Amygdala (tissue), 56 donors: ENCODE measurements around the gene ABI3BP.

ENCODE experiments used
- DNase-seq, 56 donors: peaks; one replicate each; lab custom pipeline; 2025; lab: John Stamatoyannopoulos, UW

Gene ABI3BP

DNA sequence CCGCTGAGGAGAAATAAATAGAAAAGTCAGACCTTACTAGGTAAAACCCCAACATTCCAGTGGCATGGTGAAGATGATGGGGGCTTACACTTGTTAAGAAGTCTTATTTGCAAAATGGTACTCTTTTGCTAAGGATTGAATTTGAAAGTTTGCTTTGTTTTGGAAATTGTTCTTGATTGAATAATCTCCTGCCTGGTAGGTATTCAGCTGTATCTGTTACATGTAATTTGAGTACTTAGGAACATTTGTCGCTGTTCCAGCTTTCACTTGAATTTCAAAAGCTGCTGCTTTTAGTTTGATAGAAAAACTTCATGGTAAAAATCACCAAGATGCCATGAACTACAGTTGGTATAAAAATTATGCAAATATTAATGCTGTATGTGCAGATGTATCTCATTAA is 239.4 kb downstream of the ABI3BP start:
- DNase-seq = no peak

DNA sequence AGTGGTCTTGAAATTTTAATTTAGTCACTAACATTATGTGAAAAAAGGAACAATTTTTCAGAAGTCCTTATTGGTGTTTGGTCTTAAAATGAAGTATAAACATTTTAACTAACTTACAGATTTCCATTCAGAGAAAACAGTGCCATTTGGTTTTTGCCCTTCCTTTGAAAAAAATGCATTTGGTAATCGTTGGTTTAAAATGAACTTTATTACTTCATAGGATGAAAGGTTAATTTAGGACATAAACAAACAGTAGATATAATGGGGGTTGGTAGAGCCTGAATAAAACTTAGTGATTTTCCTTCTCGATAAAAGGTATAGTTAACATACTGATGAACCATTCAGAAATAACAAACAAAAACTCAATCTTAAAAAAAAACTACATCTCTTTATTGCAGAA is 244.3 kb downstream of the ABI3BP start:
- no peak for DNase-seq

DNA sequence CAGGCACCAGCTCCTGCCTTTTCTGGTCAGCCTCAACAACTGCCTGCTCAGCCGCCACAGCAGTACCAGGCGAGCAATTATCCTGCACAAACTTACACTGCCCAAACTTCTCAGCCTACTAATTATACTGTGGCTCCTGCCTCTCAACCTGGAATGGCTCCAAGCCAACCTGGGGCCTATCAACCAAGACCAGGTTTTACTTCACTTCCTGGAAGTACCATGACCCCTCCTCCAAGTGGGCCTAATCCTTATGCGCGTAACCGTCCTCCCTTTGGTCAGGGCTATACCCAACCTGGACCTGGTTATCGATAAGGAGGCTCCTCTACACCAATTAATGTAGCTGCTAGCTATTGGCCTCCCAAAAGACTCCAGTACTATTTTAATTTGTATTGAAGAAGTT is 245.0 kb downstream of the ABI3BP start:
- DNase-seq = no peak

DNA sequence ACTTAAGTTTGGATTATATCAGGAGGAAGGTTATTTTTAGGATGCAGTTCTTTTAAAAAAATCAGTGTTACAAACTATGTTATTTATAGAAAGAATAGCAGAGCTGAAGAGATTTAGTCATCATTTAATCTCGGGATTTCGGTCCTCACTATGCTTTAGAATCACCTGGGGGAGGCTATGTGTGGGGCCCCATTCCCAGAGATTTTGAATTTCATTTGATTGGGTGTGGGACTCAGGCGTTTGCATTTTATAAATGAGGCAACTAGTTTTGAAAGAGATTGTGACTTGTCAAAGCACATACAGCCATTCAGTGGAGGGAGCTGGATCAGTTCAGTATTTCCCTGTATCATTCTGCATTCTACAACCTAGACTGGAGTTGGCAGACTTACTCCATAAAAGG is 247.1 kb downstream of the ABI3BP start:
- no peak for DNase-seq

DNA sequence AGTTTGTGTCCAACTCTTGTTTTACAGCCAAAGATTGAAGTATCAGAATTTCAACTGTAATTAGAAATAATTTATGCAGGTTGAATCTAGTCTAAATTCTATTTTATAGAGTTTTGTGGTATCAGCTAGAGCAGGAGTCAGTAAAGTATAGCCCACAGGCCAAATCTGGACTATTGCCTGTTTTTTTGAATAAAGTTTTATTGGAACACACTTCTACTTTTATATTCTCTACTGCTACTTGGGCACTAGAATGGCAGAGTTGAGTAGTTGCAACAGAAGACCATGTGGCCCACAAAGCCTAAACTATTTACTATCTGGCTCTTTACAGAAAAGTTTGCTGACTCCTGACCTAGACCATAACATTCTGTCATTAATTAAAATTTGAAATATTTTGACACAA is 247.6 kb downstream of the ABI3BP start:
- DNase-seq = no peak

DNA sequence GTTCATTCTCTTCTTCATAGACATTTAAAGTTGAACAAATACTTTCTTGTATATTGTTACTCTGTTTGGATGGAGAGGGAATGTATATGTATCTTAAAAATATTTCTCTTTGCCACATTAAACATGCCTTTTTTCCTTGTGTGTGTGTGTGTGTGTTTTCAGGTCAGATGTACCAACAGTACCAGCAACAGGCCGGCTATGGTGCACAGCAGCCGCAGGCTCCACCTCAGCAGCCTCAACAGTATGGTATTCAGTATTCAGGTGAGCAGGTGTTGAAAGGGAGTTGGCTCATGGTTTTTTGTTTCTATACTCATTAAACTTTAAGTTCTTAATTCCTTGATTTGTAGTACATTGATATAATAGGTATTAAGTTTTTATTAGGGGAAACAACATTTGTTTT is 248.6 kb downstream of the ABI3BP start:
- no peak for DNase-seq

DNA sequence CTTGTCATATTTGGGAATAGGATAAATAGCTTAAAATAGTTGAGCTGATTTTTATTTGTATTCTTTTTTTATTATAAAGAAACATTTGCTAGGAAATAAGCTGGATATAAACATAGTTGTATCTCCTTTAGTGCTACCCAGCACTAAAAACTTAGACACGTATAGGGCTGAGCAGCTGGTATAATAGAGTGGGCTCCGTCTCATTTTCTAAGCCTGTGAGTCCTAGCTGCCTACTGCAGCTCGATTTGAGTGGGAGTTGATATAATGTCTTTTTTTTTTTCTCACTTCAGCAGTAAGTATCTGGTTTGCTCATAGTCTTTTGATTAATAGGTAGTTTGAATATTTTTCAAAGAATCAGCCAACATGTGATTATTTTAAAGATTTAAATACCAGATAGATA is 249.7 kb downstream of the ABI3BP start:
- DNase-seq = peak in 3 of 56 donors; percentile 4 to 28 (median 11)

DNA sequence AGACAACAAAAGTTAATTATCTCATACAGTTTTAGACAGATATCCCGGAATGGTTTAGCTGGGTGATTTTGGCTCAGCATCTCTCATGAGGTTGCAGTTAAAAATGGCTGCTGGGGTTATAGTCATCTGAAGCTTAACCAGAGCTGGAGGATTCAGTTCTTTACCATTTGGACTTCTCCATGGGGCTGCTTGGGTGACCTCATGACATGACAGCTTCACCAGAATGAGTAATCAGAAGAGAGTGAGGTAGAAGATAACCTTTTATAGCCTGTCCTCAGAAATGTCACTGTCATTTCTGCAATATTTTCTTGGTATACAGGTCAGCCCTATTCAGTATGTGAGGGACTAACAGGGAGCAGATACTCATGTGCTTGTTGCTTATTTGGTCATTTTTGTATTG is 253.0 kb downstream of the ABI3BP start:
- DNase-seq = no peak

DNA sequence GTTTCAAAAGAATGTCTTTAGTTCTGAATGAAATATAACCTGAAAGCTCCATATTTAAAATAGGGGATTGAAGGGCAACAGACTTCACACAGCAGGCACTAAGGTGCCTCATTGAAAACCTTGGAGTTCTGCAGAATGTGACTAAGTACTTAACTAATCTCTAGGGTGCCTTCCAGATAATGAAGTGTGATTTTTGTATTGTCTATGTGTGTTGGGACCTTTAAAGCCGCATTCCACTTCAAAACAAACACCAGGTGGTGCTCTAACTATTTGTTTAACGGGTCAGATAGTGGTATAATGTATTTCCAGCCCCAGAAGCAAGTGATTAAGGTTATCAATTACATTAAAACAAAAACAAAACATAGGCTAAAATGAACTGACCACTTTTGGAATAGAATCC is 255.9 kb downstream of the ABI3BP start:
- no peak for DNase-seq

DNA sequence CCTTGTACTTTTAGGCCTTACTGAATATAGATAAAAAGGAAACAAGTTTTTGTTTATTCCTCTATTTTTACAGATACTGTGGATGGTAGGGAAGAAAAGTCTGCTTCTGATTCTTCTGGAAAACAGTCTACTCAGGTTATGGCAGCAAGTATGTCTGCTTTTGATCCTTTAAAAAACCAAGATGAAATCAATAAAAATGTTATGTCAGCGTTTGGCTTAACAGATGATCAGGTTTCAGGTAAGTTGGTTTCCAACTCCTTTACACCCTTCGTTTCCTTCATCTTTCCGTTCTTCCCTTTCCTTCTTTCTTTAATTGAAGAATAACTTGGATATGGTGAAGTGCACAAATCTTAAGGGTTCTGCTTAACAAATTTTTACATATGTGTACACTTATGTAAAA is 260.8 kb downstream of the ABI3BP start:
- no peak for DNase-seq

DNA sequence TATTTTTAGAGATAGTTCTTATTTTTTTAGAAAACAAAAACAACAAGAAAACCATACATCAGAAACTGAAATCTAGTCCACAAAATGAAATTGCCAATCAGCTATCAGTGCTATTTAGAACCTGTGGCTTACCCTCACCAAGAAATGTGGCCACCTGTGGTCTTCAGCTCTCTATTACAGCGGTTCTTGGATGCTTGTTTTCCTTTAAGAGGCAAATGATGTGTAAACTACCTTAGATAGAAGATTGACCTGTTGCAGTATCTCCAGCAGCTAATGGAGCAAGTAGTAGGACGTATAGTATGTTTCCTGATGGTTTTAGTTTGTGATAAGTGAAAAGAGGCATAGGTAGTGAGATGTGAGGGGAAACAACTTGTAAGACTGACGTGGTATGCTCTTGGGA is 262.7 kb downstream of the ABI3BP start:
- no peak for DNase-seq

DNA sequence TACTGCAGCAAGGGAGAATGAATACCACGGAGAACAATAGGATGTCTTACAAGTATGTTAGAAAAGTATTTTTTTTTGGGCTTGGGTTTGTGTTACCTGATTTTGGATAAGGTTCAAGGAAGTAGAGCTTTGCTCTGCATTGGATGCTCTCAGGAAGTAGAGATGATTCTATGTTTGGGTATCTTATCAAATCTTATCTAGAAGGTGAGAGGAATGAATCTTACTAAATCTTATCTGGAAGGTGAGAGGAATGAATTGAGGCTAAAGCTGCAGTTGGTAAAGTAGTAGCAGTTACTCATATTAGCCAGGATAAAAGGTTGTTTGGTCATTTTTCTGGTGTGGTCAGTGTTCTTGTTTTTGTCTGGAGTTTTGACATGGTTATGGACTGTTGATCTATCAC is 266.5 kb downstream of the ABI3BP start:
- no peak for DNase-seq

DNA sequence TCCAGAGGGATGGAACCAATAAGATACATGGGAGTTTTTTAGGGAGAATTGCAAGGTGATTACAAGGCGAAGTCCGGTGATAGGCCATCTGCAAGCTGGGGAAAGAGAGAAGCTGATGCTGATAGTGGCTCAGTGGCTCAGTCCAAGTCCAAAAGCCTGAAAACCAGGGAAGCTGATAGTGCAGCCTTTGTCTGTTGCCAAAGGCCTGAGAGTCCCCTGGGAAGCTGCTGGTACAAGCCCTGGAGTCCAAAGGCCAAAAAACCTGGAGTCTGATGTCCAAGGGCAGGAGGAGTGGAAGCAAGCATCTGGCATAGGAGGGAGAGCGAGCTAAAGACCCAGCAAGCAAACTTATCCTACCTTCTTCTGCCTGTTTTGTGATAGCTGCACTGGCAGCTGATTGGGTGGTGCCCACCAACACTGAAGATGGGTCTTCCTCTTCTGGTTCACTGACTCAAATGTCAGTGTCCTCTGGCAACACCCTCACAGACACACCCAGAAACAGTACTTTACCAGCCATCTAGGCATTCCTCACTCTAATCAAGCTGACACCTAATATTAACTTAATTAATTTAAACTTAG is 267.2 kb downstream of the ABI3BP start:
- DNase-seq = no peak

DNA sequence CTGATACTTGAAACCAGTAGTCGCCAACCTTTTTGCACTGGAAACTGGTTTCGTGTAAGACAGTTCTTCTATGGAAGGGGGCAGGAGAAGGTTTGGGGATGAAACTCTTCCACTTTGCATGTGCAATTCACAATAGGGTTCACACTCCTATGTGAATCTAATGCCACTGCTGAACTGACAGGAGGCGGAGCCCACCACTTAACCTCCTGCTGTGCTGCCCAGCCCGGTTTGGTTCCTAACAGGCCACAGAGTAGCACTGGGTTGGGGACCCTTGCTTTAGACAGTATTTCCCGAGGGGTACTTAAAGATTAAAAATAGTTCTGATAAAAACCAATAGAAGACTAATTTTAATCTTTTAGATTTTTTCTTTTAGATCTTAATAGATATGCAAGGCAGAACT is 272.8 kb downstream of the ABI3BP start:
- DNase-seq = no peak

DNA sequence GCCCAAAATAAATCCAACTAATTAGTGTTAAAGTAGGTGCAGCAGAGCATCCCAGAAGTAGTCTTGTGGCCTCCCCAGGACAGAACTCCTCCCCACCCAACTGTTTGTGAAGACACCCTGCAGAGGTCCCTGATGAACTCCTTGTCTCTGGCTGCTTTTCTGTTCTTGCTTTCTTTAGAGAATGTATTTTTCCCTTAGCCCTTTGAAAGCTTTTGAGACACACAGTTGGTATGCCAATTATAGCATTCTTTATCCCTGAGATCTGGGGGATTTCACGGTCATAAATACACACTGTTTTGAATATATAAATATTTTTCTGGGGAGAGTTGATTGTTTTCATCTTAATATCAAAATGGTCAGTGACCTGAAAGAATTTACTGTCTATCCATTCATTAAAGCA is 274.1 kb downstream of the ABI3BP start:
- DNase-seq = no peak

DNA sequence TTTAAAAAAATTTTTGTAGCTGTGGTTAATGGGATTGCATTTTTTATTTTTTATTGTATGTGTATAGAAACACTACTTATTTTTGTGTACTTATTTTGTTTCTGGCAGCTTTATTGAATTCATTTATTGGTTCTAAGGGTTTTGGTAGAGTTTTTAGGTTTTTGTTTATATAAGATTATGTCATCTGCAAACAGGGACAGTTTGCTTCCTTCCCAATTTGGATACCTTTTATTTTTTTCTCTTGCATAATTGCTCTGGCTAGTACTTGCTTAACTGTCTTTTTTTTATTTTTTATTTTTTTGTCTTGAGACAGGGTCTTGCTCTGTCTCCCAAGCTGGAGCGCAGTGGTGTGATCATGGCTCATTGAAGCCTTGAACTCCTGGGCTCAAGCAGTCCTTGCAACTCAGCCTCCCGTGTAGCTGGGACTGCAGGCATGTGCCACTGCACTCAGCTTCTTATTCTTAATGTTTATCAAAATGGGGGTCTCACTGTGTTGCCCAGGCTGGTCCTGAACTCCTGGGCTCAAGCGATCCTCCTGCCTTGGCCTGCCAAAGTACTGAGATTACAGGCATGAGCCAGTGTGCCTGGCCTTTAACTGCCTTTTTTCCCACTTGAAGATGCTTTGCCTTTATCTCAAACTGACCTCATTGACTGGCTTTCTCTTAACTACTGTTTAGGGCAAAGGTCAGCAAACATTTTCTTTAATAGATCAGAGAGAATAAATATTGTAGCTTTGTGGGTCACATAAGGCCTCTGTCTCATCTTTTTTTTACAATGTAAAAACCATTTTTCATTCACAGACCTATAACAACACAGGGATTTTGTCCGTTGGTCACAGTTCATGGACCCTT is 275.4 kb downstream of the ABI3BP start:
- no peak for DNase-seq

DNA sequence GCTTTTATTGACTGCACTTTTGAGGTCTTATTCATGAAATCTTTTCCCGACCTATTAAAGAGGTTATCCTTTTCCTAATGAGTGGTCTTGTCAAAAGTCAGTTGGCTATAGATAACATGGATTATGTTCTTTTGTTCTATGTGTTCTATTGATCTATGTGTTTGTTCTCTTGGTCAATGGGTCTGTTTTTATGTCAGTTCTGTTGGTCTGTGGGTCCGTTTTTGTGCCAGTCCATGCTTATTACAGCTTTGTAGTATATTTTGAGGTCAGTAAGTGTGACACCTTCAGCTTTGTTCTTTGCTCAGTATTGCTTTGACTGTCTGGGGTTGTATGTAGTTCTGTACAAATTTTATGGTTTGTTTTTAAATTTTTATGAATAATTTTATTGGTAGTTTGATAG is 276.2 kb downstream of the ABI3BP start:
- DNase-seq = no peak

DNA sequence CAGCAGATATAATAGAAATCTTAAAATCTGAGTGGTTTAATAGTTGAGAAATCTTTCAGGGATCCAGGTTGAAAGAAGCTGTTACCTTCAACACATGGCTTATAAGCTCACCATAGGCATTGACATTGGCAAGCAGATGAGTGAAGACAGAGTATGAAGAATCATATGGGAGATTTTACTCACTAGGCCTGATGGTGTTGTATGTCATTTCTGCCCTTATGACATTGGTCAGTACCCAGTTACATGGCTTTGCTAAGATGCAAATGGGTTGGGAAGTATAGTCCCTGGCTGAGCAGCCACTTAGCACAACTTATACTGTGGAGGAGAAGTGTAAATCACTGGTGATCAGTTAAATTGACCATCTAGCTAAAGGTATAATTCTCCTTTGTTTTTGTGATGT is 278.0 kb downstream of the ABI3BP start:
- no peak for DNase-seq

DNA sequence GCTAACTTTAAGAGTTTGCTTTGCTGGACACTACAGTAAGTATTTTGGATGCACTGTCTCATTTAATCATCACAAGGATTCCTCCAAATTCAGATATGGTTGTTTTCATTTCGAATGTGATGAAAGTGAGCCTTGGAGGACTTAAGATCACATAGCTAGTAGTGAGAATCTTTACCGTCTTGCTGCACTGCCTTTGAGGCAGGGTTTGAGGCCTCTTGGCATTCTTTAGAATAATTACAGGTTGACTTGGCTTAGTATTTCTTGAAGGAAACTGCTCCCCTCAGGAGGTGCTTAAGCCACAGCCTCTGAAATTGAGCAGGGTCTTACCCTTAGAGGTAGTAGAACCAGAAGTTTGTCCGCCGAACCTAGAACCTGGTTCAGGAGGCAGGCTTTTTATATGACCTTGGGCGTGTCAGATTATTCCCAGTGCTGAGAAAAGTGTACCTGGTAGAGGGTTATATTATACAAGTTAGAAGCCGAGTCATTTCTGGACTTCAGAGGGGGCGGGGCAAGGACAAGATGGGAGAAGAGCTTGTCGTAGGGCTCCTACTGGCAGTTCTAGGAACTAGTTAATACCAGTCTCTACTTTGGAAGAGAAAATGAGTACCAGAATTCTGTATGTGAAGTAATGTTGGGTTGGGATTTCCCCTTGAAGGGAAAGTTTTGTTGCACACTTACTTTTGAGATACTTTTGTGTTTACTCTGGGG is 282.8 kb downstream of the ABI3BP start:
- peak in 1 of 56 donors; percentile 9 for DNase-seq

DNA sequence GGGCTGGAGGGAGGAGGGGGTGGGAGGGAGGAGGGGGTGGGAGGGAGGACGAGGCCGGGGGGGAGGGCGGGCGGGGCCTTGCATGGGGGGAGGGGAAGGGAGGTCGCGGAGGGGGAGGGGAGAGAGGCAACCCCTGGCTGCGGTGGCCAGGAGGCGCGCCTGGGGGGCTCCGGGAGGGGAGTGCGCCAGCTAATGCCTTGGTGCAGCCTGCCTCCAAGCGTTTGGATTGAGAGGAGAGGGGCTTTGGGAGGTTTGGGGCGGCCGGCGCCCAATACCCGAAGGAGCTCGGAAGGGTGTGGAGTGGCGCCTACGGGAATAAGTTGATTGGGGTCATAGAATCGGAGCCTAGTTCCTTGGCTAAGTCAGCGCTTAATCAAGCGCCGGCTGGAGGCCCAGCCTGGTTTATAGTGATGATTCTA is 283.4 kb downstream of the ABI3BP start:
- peak in 24 of 56 donors; percentile 1 to 67 (median 25) for DNase-seq

DNA sequence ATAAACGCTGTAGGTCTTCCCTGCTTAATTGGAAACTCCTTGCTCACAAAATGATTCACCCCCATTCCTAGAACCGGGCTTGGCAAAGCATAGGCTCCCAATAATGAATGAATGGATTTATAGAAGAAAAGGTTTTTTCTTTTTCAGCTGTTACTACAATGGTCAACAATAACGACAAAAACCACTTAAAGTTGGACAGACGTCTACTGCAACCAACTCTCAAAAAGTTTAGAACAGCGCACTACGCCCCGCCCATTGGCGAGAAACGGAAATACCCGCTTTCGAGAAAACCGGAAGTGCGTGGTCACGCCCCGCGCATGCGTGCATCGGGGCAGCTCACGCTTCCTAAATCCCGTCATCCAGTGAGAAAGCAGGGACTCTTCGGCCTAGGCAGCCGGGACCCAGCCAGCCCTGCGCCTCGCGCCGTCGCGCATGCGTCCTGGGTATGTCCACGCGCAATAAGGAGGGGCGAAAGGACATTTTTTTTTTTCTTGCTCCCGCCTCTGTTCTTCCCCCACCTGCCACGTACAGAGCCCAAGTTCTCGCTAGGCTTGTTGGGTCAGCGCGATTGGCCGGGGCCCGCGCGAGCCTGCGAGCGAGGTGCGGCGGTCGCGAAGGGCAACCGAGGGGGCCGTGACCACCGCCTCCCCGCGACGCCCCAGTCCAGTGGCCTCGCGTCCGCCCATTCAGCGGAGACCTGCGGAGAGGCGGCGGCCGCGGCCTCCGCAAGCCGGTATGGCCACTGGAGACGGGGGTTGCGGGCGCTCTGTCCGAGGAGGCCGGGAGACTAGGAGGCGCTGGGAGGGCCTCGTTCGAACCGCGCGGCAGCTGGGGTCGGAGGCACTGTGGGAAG is 284.0 kb downstream of the ABI3BP start, which contains the start of gene TFG:
Gene TFG (plus strand): TSS at position 506 of the 853 bp plus-strand sequence. CDS start 4,192 bp downstream, outside the sequence.
- peak; percentile 77 to 100 (median 93) for DNase-seq
